Neural cell (in vitro differentiated cells): ENCODE results near the gene GALNT5. TPM values are rescaled to one million over a fixed set of nuclear protein-coding genes. Genes with fewer than 3 reads are reported as not detected.

Experiments used
- H2AFZ ChIP-seq: fragments of 200-600, 300-800 bp; sonication (generic), shearing (Covaris generic); 2 replicates; pipeline ENCODE4 v1.6.0; 2014; ENCODE audit warnings: low read depth, mild to moderate bottlenecking, antibody characterized with exemption, low read length, moderate library complexity
- H3F3A ChIP-seq: fragments of 200-600 bp; shearing (Covaris generic); 2 replicates; pipeline ENCODE4 v1.6.1; 2016; ENCODE audit warnings: mild to moderate bottlenecking, moderate library complexity, mixed read lengths, antibody characterized with exemption, low read length; ENCODE audit not compliant: insufficient read depth, poor library complexity, severe bottlenecking
- H3K27ac ChIP-seq: fragments of 200-600, 300-800 bp; sonication (generic), shearing (Covaris generic); 2 replicates; pipeline ENCODE4 v1.5.1; 2014; ENCODE audit warnings: mild to moderate bottlenecking, low read length, moderate library complexity
- H3K27me3 ChIP-seq: fragments of 300-800, 200-600 bp; sonication (generic), shearing (Covaris generic); 2 replicates; pipeline ENCODE4 v1.6.0; 2014; ENCODE audit warnings: mild to moderate bottlenecking, low read depth, low read length, moderate library complexity; ENCODE audit not compliant: insufficient read depth
- H3K36me3 ChIP-seq: fragments of 300-800, 200-600 bp; sonication (generic), shearing (Covaris generic); 2 replicates; pipeline ENCODE4 v1.5.1; 2014; ENCODE audit warnings: mild to moderate bottlenecking, antibody characterized with exemption, low read length, moderate library complexity; ENCODE audit not compliant: insufficient read depth
- H3K4me2 ChIP-seq: fragments of 300-800, 200-600 bp; sonication (generic), shearing (Covaris generic); 2 replicates; pipeline ENCODE4 v1.6.0; 2014; ENCODE audit warnings: mild to moderate bottlenecking, low read length
- H3K4me3 ChIP-seq: fragments of 300-800, 200-600 bp; sonication (generic), shearing (Covaris generic); 2 replicates; pipeline ENCODE4 v1.5.1; 2014; ENCODE audit warnings: mild to moderate bottlenecking, low read length, moderate library complexity
- H3K79me2 ChIP-seq: fragments of 200-600 bp; shearing (Covaris generic); replicated peaks from 2 replicates; pipeline ENCODE4 v1.6.0; 2014; ENCODE audit warnings: mild to moderate bottlenecking, low read length, moderate library complexity; ENCODE audit not compliant: insufficient read depth
- H3K9ac ChIP-seq: fragments of 300-800, 200-600 bp; sonication (generic), shearing (Covaris generic); 2 replicates; pipeline ENCODE4 v1.6.1; 2016; ENCODE audit warnings: mild to moderate bottlenecking, low read length, mixed read lengths
- H3K9me2 ChIP-seq: fragments of 200-600 bp; shearing (Covaris generic); 2 replicates; pipeline ENCODE4 v1.6.1; 2016; ENCODE audit warnings: mild to moderate bottlenecking, low read length, mixed read lengths; ENCODE audit not compliant: insufficient read depth
- H3K9me3 ChIP-seq: fragments of 200-600, 300-800 bp; sonication (generic), shearing (Covaris generic); 2 replicates; pipeline ENCODE4 v1.6.1; 2016; ENCODE audit warnings: mild to moderate bottlenecking, mixed run types, low read length, moderate library complexity, mixed read lengths
- H4K20me1 ChIP-seq: fragments of 200-600 bp; shearing (Covaris generic); 2 replicates; pipeline ENCODE4 v1.6.1; 2016; ENCODE audit warnings: mild to moderate bottlenecking, mixed run types; ENCODE audit not compliant: insufficient read depth
- CTCF ChIP-seq: fragments of 450-650 bp; IDR thresholded peaks from 2 replicates; pipeline ENCODE4 v1.5.1; 2014; ENCODE audit warnings: antibody characterized with exemption, mild to moderate bottlenecking, moderate library complexity; ENCODE audit not compliant: poor library complexity, severe bottlenecking
- EP300 ChIP-seq: fragments of 450-650 bp; conservative IDR thresholded peaks from 2 replicates; pipeline ENCODE4 v1.6.1; 2014; ENCODE audit warnings: antibody characterized with exemption, mild to moderate bottlenecking, moderate library complexity; ENCODE audit not compliant: poor library complexity, severe bottlenecking
- EZH2 ChIP-seq: fragments of 200-600, 300-800 bp; shearing (Covaris generic), sonication (generic); IDR thresholded peaks from 2 replicates; pipeline ENCODE4 v1.6.1; 2014; ENCODE audit warnings: antibody characterized with exemption, low read length, borderline replicate concordance, mild to moderate bottlenecking; ENCODE audit not compliant: insufficient read depth, poor library complexity, severe bottlenecking
- MXI1 ChIP-seq: fragments of 450-650 bp; conservative IDR thresholded peaks from 2 replicates; pipeline ENCODE4 v1.6.1; 2014; ENCODE audit warnings: antibody characterized with exemption, mild to moderate bottlenecking; ENCODE audit not compliant: poor library complexity, severe bottlenecking
- POLR2AphosphoS5 ChIP-seq: IDR thresholded peaks from 2 replicates; pipeline ENCODE4 v1.6.1; 2012
- RAD21 ChIP-seq: fragments of 450-650 bp; conservative IDR thresholded peaks from 2 replicates; pipeline ENCODE4 v1.6.1; 2014; ENCODE audit warnings: antibody characterized with exemption, mild to moderate bottlenecking, moderate library complexity
- REST ChIP-seq: IDR thresholded peaks from 2 replicates; pipeline ENCODE4 v1.6.1; 2012; ENCODE audit warnings: borderline replicate concordance
- SMC3 ChIP-seq: fragments of 450-650 bp; conservative IDR thresholded peaks from 2 replicates; pipeline ENCODE4 v1.6.1; 2014; ENCODE audit warnings: antibody characterized with exemption, mild to moderate bottlenecking, moderate library complexity; ENCODE audit not compliant: poor library complexity
- TAF1 ChIP-seq: IDR thresholded peaks from 2 replicates; pipeline ENCODE4 v1.6.1; 2012; ENCODE audit warnings: low read depth
- polyA plus RNA-seq: library from polyadenylated mRNA; depleted of rRNA; stranded (reverse); fragments of >200 nt; gene quantifications from 2 replicates; pipeline ENCODE4 v1.2.3, GENCODE V29; 2014

The GALNT5 gene
- polyA plus RNA-seq, 1 donor from 2014 or later, result not detected

- Histone ChIP-seq H3K27me3 (no peaks in the 10 kb centered on the region), H3F3A (no peaks in the 10 kb centered on the region), H3K9ac (no peak overlapping the region), H3K4me2 (no peak overlapping the region), H3K79me2 (no peaks in the 10 kb centered on the region), H3K4me3 (no peak overlapping the region), H3K9me2 (no peaks in the 10 kb centered on the region), H3K27ac (no peak overlapping the region), H2AFZ (no peak overlapping the region), H3K36me3 (no peaks in the 10 kb centered on the region), H3K9me3 (no peaks in the 10 kb centered on the region), H4K20me1 (no peaks in the 10 kb centered on the region)
- TF ChIP-seq CTCF (no peak), TAF1 (no peak), MXI1 (no peak), RAD21 (no peak), POLR2AphosphoS5 (no peak), EP300 (no peak), EZH2 (no peak), REST (no peak), SMC3 (no peak)
Measured at GRCh38 chr2:157304811-157305722, 47.6 kb downstream of the GALNT5 start.

GRCh38 chr2:157305723-157306110 lies 48.2 kb downstream of the GALNT5 start:
- Histone ChIP-seq H3K36me3 (no peaks in the 10 kb centered on the region), H2AFZ (no peak overlapping the region), H3K4me3 (no peak overlapping the region), H3K27me3 (no peaks in the 10 kb centered on the region), H3K9me2 (no peaks in the 10 kb centered on the region), H3K27ac (no peak overlapping the region), H3F3A (no peaks in the 10 kb centered on the region), H3K9me3 (no peaks in the 10 kb centered on the region), H3K79me2 (no peaks in the 10 kb centered on the region), H3K9ac (no peak overlapping the region), H4K20me1 (no peaks in the 10 kb centered on the region), H3K4me2 (no peak overlapping the region)
- TF ChIP-seq CTCF (no peak), REST (no peak), MXI1 (no peak), SMC3 (no peak), TAF1 (no peak), POLR2AphosphoS5 (no peak)
